PC-3 (cell line): ENCODE results near the gene GPX5. TPM values are rescaled to one million over a fixed set of nuclear protein-coding genes. Genes with fewer than 3 reads are reported as not detected.

Experiments used
- ATAC-seq: fragments of 200-7000 bp; cut with Tn5 transposase; 2 replicates; pipeline ENCODE4 v1.9.1; 2020; ENCODE audit warnings: mild to moderate bottlenecking, moderate library complexity
- BruUV-seq: library from RNA; stranded (reverse); fragments of 400-500 nt; replicated peaks from 2 replicates; lab custom pipeline; 2021; lab: Mats Ljungman, UMichigan
- CTCF ChIA-PET: fragments of 300-600 bp; sonication (Branson Sonifier 250); formaldehyde crosslinking; loops from one replicate; lab custom pipeline; 2022; ENCODE audit warnings: antibody characterized with exemption; lab: Charles Lee
- POLR2A ChIA-PET: fragments of 300-600 bp; sonication (Branson Sonifier 250); formaldehyde crosslinking; loops from one replicate; lab custom pipeline; 2022; ENCODE audit warnings: antibody characterized with exemption; ENCODE audit not compliant: unreplicated experiment; lab: Charles Lee
- DNase-seq: peaks from one replicate; pipeline ENCODE4 v3.0.0-alpha.2; 2015
- H2AFZ ChIP-seq: fragments of 300-600 bp; sonication (generic); 2 replicates; pipeline ENCODE4 v1.6.0; 2016; ENCODE audit warnings: antibody characterized with exemption, low read length
- H3F3A ChIP-seq: fragments of 300-600 bp; sonication (generic); one replicate; pipeline ENCODE4 v1.6.0; 2017; ENCODE audit warnings: antibody characterized with exemption, low read length, control low read depth, mild to moderate bottlenecking; ENCODE audit not compliant: unreplicated experiment
- H3K27ac ChIP-seq: fragments of 300-600 bp; sonication (generic); 2 replicates; pipeline ENCODE4 v1.5.1; 2016; ENCODE audit warnings: mild to moderate bottlenecking, low read length
- H3K27me3 ChIP-seq: fragments of 300-600 bp; sonication (generic); 2 replicates; pipeline ENCODE4 v1.6.1; 2016; ENCODE audit warnings: low read length, mixed read lengths
- H3K36me3 ChIP-seq: fragments of 300-600 bp; sonication (generic); 2 replicates; pipeline ENCODE4 v1.6.1; 2016; ENCODE audit warnings: low read depth, mixed run types, low read length, mixed read lengths
- H3K4me1 ChIP-seq: fragments of 300-600 bp; sonication (generic); 2 replicates; pipeline ENCODE4 v1.5.1; 2016; ENCODE audit warnings: low read length; ENCODE audit not compliant: insufficient read depth
- H3K4me2 ChIP-seq: fragments of 300-600 bp; sonication (generic); 2 replicates; pipeline ENCODE4 v1.6.0; 2016; ENCODE audit warnings: low read length
- H3K4me3 ChIP-seq: fragments of 300-600 bp; sonication (generic); 2 replicates; pipeline ENCODE4 v1.5.1; 2016; ENCODE audit warnings: mild to moderate bottlenecking, low read length, mixed read lengths
- H3K79me2 ChIP-seq: fragments of 300-600 bp; sonication (generic); 2 replicates; pipeline ENCODE4 v1.6.1; 2017; ENCODE audit warnings: low read length, mixed read lengths
- H3K9ac ChIP-seq: fragments of 300-600 bp; sonication (generic); 2 replicates; pipeline ENCODE4 v1.6.0; 2016; ENCODE audit warnings: mild to moderate bottlenecking, low read length
- H3K9me2 ChIP-seq: fragments of 300-600 bp; sonication (generic); replicated peaks from 2 replicates; pipeline ENCODE4 v1.6.1; 2016; ENCODE audit warnings: mixed run types, low read length, mixed read lengths
- H3K9me3 ChIP-seq: fragments of 300-600 bp; sonication (generic); 2 replicates; pipeline ENCODE4 v1.6.1; 2016; ENCODE audit warnings: low read length, mixed read lengths
- H4K20me1 ChIP-seq: fragments of 300-600 bp; sonication (generic); 2 replicates; pipeline ENCODE4 v1.6.1; 2016; ENCODE audit warnings: low read length, mixed read lengths
- CTCF ChIP-seq: fragments of 300-600 bp; sonication (generic); conservative IDR thresholded peaks from 2 replicates; pipeline ENCODE4 v1.5.1; 2017; ENCODE audit warnings: antibody characterized with exemption, low read depth, mild to moderate bottlenecking, low read length
- EZH2 ChIP-seq: fragments of 300-600 bp; sonication (generic); IDR thresholded peaks from one replicate; pipeline ENCODE4 v1.6.1; 2017; ENCODE audit warnings: antibody characterized with exemption, mild to moderate bottlenecking, low read length; ENCODE audit not compliant: unreplicated experiment
- EZH2phosphoT487 ChIP-seq: fragments of 300-600 bp; sonication (generic); IDR thresholded peaks from 2 replicates; pipeline ENCODE4 v1.6.1; 2018; ENCODE audit warnings: mild to moderate bottlenecking, antibody characterized with exemption, low read length, borderline replicate concordance
- intact Hi-C: fragments of 100-400 bp; cut with micrococcal nuclease; formaldehyde crosslinking; loops from 2 replicates; pipeline ENCODE4 v1.9.0; 2023
- total RNA-seq: library from RNA; depleted of rRNA; stranded (reverse); fragments of >200 nt; gene quantifications from 2 replicates; pipeline ENCODE4 v1.2.3, GENCODE V29; 2014

GPX5 gene
- total RNA-seq, 1 experiment from 2014 or later = not detected

GRCh38 chr6:28555136-28555535, 29.5 kb downstream of the GPX5 start:
- Histone ChIP-seq H4K20me1 (no peaks in the 10 kb centered on the region), H3K9me2 (no peaks in the 10 kb centered on the region), H3K9me3 (no peaks in the 10 kb centered on the region), H3K27me3 (peaks cover 37% of the 10 kb centered on the region), H3K27ac (no peak overlapping the region), H3K9ac (no peak overlapping the region), H3K4me1 (no peaks in the 10 kb centered on the region), H3K36me3 (no peaks in the 10 kb centered on the region), H2AFZ (no peak overlapping the region), H3F3A (no peaks in the 10 kb centered on the region), H3K4me2 (no peak overlapping the region), H3K4me3 (no peak overlapping the region), H3K79me2 (no peaks in the 10 kb centered on the region)
- ATAC-seq (no peak), DNase-seq (no peak)
- intact Hi-C loops = no loop called here
- ChIA-PET POLR2A (interaction anchor here (0.5 kb wide), 1 partner anchor 25 kb away, joined by 12 read pairs; no protein-coding TSS in a partner anchor), CTCF (no interaction called here)
- no peak for TF ChIP-seq CTCF
- no peak for TF ChIP-seq EZH2phosphoT487
- no peak for TF ChIP-seq EZH2
- no TSS peak for BruUV-seq

- BruUV-seq = no TSS peak
- POLR2A ChIA-PET = no interaction called here
- intact Hi-C loops = no loop called here
- CTCF ChIA-PET = no interaction called here
- H3K27ac ChIP-seq = no peak overlapping the region
- ATAC-seq (no peak), DNase-seq (no peak)
- no peaks in the 10 kb centered on the region for H3K79me2 ChIP-seq
- H3K4me3 ChIP-seq = no peak overlapping the region
- no peak for TF ChIP-seq EZH2phosphoT487
- TF ChIP-seq EZH2 = no peak
- no peak for TF ChIP-seq CTCF
- no peak overlapping the region for H2AFZ ChIP-seq
- H3K4me2 ChIP-seq = no peak overlapping the region
- peaks cover 30% of the 10 kb centered on the region for H3K27me3 ChIP-seq
- no peaks in the 10 kb centered on the region for H3K9me2 ChIP-seq
- H3K9me3 ChIP-seq = no peaks in the 10 kb centered on the region
- H3K36me3 ChIP-seq = no peaks in the 10 kb centered on the region
- no peaks in the 10 kb centered on the region for H4K20me1 ChIP-seq
- H3K9ac ChIP-seq = no peak overlapping the region
- H3K4me1 ChIP-seq = no peaks in the 10 kb centered on the region
- no peaks in the 10 kb centered on the region for H3F3A ChIP-seq
Measured at GRCh38 chr6:28558629-28559028, 32.9 kb downstream of the GPX5 start.

- H3K9me2 ChIP-seq = no peaks in the 10 kb centered on the region
- TF ChIP-seq CTCF (no peak), EZH2phosphoT487 (no peak), EZH2 (no peak)
- H3K36me3 ChIP-seq = no peaks in the 10 kb centered on the region
- H3K4me1 ChIP-seq = no peaks in the 10 kb centered on the region
- H3K4me2 ChIP-seq = no peak overlapping the region
- ChIA-PET CTCF (no interaction called here), POLR2A (no interaction called here)
- H3K9ac ChIP-seq = no peak overlapping the region
- no peaks in the 10 kb centered on the region for H3K79me2 ChIP-seq
- H3K4me3 ChIP-seq = no peak overlapping the region
- DNase-seq = no peak
- intact Hi-C loops = loop anchor here (2.0 kb wide), 1 partner anchor 19 kb away; no protein-coding TSS in a partner anchor
- H3K9me3 ChIP-seq = no peaks in the 10 kb centered on the region
- H3F3A ChIP-seq = no peaks in the 10 kb centered on the region
- H2AFZ ChIP-seq = no peak overlapping the region
- no peak for ATAC-seq
- H4K20me1 ChIP-seq = no peaks in the 10 kb centered on the region
- no TSS peak for BruUV-seq
- H3K27me3 ChIP-seq = peaks cover 16% of the 10 kb centered on the region; the same call in 1 of the 2 replicates
- H3K27ac ChIP-seq = no peak overlapping the region
Measured at GRCh38 chr6:28563430-28564095, 37.9 kb downstream of the GPX5 start.
